ENCODE measurements around the gene NRG3.

The NRG3 gene

DNA sequence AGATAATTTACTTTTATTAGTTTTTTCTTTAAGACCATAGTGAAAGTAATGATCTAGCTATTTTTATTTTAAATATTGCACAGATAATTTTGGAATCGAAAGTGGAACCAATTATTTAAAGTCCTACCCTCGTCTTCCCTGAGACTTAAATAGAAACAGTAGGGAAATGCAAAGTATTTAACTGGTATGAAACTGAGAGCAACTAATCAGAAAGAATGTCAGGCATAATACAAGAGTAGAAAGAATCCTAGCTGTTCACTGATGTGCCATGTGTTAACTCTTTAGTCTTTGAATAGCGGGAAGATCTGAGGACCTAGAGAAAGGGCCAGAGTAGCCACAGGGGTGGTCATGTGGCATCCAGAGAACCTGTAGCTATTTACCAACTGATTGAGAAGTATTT is 630.0 kb downstream of the NRG3 start:
- no peak for DNase-seq
- Mint-ChIP-seq H3K4me1 (ENCODE audit: low read depth) (no peaks in the 10 kb centered on the region), H3K9me3 (peaks cover 4% of the 10 kb centered on the region), H3K4me3 (no peak overlapping the region), H3K27ac (no peak overlapping the region), H3K27me3 (no peaks in the 10 kb centered on the region), H3K36me3 (ENCODE audit: low read depth) (no peaks in the 10 kb centered on the region)

DNA sequence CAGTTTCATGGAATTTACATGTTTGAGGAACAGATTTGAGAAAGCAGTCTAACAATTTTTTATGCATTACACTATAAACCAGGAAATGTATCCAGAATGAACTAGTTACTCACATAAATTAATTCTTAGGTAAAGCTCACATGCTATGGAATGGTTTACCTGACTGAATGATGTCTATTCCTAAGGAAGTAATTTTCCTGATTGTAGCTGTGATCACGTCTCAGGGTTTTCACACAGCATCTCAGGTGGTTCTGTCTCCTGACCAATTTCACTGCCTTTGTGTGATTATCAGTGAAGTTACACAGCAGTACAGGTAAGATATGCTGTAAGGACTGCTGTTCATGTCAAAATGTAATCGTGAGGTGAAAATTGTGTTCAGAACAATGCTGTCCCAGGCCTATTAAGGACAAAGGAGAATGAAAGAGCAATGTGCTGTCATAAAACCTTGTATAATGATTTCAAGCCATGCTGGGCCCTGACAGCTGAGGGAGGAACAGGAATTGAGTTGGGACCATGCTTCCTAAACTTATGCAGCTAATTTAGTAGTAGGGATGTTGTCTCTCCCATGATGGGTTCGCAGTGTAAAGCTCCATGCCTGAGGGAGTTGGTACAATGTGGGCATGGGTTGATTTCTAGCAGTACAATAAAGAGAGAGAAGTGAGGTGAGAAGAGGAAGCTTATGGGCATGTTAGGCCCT is 631.8 kb downstream of the NRG3 start:
- Mint-ChIP-seq H3K27me3 (no peaks in the 10 kb centered on the region), H3K27ac (no peak overlapping the region), H3K4me1 (ENCODE audit: low read depth) (no peaks in the 10 kb centered on the region), H3K9me3 (peaks cover 6% of the 10 kb centered on the region), H3K4me3 (no peak overlapping the region), H3K36me3 (ENCODE audit: low read depth) (no peaks in the 10 kb centered on the region)
- no peak for DNase-seq

DNA sequence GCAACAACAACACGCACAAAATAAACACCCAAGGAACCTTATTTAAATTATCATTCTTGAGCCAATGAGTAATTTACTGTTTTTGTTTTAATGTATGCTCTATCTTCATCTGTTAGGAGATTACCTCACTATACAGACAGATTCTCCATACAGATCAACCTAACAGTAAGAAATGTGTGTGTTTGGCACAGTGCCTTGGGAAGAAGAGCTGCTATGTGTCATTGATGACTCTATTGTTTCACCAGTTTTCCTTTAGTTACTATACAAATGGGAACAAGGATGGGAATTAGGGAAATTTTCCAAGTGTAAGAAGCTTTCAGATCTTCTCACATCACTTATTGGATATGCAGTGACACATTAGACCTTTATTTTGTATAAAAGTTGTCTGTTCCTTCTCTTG is 640.3 kb downstream of the NRG3 start:
- H3K27ac Mint-ChIP-seq: no peak overlapping the region
- H3K27me3 Mint-ChIP-seq: no peaks in the 10 kb centered on the region
- H3K4me3 Mint-ChIP-seq: no peak overlapping the region
- H3K9me3 Mint-ChIP-seq: peaks cover 18% of the 10 kb centered on the region
- no peaks in the 10 kb centered on the region for H3K36me3 Mint-ChIP-seq (ENCODE audit: low read depth)
- H3K4me1 Mint-ChIP-seq (ENCODE audit: low read depth): no peaks in the 10 kb centered on the region
- DNase-seq: no peak

DNA sequence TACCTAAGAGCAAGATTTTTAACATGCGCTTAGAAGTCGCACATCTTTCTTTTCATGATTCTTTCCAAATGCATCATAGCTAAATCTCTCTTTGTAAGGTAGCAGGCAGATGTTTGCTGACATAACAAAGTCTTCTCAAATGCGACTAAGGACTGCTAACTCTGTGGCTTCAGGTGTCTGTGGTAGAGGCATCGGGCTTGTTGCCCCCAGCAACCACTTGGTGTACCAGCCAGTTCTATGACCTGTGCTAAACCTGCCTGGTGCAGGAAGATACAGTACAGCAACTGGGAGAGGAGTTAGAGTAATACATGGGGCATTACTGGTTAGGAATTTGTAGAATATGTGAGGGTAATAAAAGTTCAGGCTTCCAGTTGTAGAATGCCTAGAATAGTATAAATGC is 654.1 kb downstream of the NRG3 start:
- Mint-ChIP-seq H3K27ac (no peak overlapping the region), H3K27me3 (no peaks in the 10 kb centered on the region), H3K36me3 (ENCODE audit: low read depth) (no peaks in the 10 kb centered on the region), H3K9me3 (peaks cover 2% of the 10 kb centered on the region), H3K4me3 (no peak overlapping the region), H3K4me1 (ENCODE audit: low read depth) (no peaks in the 10 kb centered on the region)
- no peak for DNase-seq

DNA sequence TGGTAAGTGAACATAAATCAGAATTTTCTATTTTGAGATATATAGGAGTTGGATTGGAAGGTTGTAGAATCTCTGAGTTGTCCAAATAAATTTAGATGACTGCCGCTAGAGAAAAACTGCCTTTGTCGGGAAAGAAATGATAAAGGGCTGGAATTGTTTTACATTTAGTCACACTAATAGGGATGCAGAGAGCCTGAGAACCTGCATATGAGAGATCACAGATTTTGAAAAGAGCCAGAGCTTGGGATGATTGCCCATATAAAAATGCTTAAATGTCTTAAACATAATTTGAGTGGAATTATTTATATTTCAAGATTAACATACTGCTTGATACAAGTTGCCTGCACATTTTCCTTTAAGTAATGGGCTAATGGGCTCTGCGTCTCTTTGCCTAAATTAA is 660.5 kb downstream of the NRG3 start:
- Mint-ChIP-seq H3K27ac (no peak overlapping the region), H3K4me1 (ENCODE audit: low read depth) (no peaks in the 10 kb centered on the region), H3K27me3 (no peaks in the 10 kb centered on the region), H3K9me3 (peaks cover 2% of the 10 kb centered on the region), H3K36me3 (ENCODE audit: low read depth) (no peaks in the 10 kb centered on the region), H3K4me3 (no peak overlapping the region)
- DNase-seq: no peak

DNA sequence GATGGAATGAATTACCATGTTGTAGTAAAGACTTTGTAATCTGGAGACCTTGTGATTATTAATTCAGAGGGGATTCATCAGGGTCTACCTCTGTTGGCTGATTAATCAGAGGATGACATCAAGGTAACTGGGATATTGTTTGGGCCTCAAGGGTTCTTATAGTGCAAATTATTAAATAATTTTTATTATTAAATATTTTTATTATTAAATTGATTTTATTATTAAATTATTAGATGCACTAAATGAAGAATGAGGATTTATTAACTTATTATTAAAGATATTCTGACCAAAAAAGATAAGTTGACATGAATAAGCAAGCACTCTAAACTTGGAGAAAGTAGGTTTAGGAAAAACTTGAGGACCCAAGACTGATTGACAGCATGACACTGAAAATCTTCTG is 661.7 kb downstream of the NRG3 start:
- no peaks in the 10 kb centered on the region for H3K4me1 Mint-ChIP-seq (ENCODE audit: low read depth)
- no peak for DNase-seq
- no peak overlapping the region for H3K27ac Mint-ChIP-seq
- H3K27me3 Mint-ChIP-seq: no peaks in the 10 kb centered on the region
- no peaks in the 10 kb centered on the region for H3K9me3 Mint-ChIP-seq
- H3K36me3 Mint-ChIP-seq (ENCODE audit: low read depth): no peaks in the 10 kb centered on the region
- no peak overlapping the region for H3K4me3 Mint-ChIP-seq

DNA sequence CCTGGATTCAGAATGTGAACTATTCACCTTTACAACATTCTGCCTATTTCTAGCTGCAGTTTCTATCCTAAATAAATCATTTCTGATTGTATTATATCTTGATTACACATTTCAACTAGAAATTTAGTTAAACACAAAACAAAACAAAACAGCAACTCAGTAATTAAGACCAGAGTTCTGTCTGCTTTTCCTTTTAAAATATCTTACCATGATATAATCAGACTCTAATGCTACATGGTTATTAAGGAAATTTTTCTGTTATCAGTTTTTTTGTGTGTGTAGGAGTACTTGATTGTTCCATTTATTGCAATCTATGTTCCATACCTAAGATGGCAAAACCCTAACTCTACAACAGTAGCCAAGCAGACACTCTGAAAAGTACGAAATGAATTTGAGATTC is 663.3 kb downstream of the NRG3 start:
- Mint-ChIP-seq H3K36me3 (ENCODE audit: low read depth) (no peaks in the 10 kb centered on the region), H3K4me1 (ENCODE audit: low read depth) (no peaks in the 10 kb centered on the region), H3K27me3 (no peaks in the 10 kb centered on the region), H3K4me3 (no peak overlapping the region), H3K9me3 (peaks cover 2% of the 10 kb centered on the region), H3K27ac (no peak overlapping the region)
- DNase-seq: no peak

DNA sequence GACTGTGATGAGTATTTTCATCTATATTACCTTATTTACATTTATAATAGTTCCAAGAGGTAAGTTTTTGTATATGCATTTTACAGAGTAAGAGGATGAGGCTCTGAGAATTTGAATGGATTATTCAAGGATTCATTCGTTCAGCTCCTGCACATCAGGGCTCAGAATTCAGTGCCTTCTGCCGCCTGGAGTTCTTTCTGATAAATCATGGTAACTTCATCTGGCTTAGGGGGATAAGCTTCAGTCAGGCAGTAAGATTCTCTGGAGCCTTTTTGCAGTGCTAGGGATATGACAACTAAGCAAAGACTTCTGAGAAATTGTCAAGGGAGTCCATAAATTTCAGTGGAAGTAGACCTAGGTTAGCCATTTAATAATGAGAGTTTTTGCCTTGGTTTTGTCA is 668.6 kb downstream of the NRG3 start:
- Mint-ChIP-seq H3K4me3 (no peak overlapping the region), H3K27ac (no peak overlapping the region), H3K9me3 (peaks cover 12% of the 10 kb centered on the region), H3K27me3 (no peaks in the 10 kb centered on the region), H3K36me3 (ENCODE audit: low read depth) (no peaks in the 10 kb centered on the region), H3K4me1 (ENCODE audit: low read depth) (no peaks in the 10 kb centered on the region)
- DNase-seq: no peak

DNA sequence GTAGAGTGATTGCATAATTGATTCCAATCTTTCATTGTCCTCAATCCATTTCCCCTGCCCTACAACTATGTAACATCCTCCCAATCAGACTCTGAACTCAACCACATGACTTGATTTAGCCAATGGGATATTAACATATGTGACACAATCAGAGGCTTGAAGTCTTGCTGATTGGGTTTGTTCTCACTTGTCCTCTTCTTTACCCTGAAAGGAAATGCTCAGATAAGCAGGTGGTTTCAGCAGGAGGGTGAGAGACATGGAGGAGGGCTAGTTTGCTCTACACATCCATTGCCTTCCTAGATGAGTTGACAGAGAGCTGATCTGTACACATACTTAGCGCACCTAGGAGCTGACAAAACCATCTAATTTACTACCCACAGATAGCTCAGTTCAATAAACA is 669.4 kb downstream of the NRG3 start:
- Mint-ChIP-seq H3K4me3 (no peak overlapping the region), H3K36me3 (ENCODE audit: low read depth) (no peaks in the 10 kb centered on the region), H3K27ac (no peak overlapping the region), H3K4me1 (ENCODE audit: low read depth) (no peaks in the 10 kb centered on the region), H3K27me3 (no peaks in the 10 kb centered on the region), H3K9me3 (peaks cover 12% of the 10 kb centered on the region)
- DNase-seq: no peak

DNA sequence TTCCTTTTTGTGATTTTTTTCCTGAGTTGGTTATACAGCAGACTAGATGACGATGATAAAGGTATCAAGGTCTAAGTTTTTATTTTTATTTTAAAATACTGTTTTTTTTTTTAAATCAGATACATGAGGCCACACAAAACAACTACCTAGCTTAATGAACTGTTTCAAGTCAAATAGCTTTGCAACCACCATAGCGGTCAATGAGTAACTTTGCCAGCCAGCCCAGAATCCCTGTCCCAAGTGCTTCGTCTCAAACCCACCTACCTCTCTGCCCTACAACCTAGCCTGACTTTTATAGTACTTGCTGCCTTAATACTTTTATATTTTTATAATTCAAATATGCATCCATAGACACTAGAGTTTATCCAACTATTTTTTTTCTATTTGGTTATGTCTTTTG is 676.5 kb downstream of the NRG3 start:
- no peak overlapping the region for H3K27ac Mint-ChIP-seq
- H3K4me3 Mint-ChIP-seq: no peak overlapping the region
- peaks cover 8% of the 10 kb centered on the region for H3K9me3 Mint-ChIP-seq
- H3K36me3 Mint-ChIP-seq (ENCODE audit: low read depth): no peaks in the 10 kb centered on the region
- no peak for DNase-seq
- no peaks in the 10 kb centered on the region for H3K4me1 Mint-ChIP-seq (ENCODE audit: low read depth)
- H3K27me3 Mint-ChIP-seq: no peaks in the 10 kb centered on the region

DNA sequence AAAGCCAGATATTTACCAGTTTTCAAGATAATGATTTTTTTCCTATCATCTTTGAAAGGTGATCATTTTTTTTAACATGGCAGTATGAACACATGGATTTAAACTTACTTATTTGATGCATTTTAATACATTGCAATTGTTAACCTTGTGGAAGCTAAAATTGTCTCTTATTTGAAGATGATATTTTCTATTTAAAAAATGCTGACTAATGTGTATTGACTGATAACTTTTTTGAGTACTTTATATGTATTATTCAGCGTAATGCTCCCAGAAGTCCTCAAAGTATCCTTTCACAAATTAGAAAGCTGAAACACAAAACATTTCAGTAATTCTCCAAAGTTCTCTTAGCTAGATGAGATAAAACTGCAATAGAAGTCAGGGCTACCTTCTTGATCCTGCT is 677.3 kb downstream of the NRG3 start:
- H3K27me3 Mint-ChIP-seq: no peaks in the 10 kb centered on the region
- H3K4me1 Mint-ChIP-seq (ENCODE audit: low read depth): no peaks in the 10 kb centered on the region
- H3K27ac Mint-ChIP-seq: no peak overlapping the region
- DNase-seq: no peak
- H3K36me3 Mint-ChIP-seq (ENCODE audit: low read depth): no peaks in the 10 kb centered on the region
- no peak overlapping the region for H3K4me3 Mint-ChIP-seq
- H3K9me3 Mint-ChIP-seq: peaks cover 8% of the 10 kb centered on the region

DNA sequence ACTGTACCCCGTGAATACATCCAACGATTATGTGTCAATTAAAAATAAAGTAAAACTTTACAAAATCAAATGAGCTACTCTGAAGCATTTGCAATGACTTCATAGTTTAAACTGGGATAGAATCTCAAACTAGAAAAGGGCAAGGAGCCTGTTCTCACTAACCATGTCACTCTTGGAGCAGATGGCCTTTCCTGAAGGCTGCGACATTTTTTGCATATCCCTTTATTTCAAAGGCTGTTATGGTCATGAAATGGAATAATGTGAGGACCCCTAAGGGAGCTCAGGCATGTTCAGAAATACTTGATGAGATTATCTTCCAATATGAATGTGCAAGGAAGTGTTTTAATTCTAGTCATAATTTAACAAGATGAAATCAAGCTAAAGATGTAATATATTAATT is 679.4 kb downstream of the NRG3 start:
- H3K4me1 Mint-ChIP-seq (ENCODE audit: low read depth): no peaks in the 10 kb centered on the region
- H3K4me3 Mint-ChIP-seq: no peak overlapping the region
- H3K27me3 Mint-ChIP-seq: no peaks in the 10 kb centered on the region
- H3K27ac Mint-ChIP-seq: no peak overlapping the region
- H3K9me3 Mint-ChIP-seq: peaks cover 9% of the 10 kb centered on the region
- no peak for DNase-seq
- no peaks in the 10 kb centered on the region for H3K36me3 Mint-ChIP-seq (ENCODE audit: low read depth)

DNA sequence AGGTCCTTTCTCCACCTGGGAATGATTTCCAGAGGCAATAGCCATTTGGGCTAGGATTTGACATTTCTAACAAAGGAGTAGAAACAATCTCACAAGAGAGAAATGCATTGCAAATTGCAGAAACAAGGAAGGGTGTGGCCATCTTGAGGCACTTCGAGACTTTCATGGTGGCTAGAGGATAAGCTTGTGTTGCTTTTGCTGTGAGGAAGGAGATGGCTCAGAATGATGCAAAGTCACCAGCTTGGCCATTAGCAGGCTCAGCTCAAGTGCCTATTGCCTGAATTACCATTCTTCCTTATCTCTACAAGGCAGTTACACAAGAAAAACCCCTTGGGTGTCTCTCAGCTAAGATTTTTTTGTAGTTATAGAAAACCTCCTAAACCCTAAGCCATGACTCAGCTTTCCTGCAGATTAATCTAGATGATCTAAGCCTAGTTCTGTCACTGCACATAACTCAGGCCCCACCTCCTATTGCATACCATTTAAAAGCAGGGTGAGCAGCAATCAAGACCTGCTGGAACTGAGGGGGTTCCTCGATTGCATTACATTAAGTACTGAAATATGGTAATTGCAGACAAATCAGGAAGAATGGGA is 683.1 kb downstream of the NRG3 start:
- Mint-ChIP-seq H3K4me1 (ENCODE audit: low read depth) (no peaks in the 10 kb centered on the region), H3K4me3 (no peak overlapping the region), H3K9me3 (peaks cover 6% of the 10 kb centered on the region), H3K27me3 (no peaks in the 10 kb centered on the region), H3K27ac (no peak overlapping the region), H3K36me3 (ENCODE audit: low read depth) (no peaks in the 10 kb centered on the region)
- DNase-seq: no peak

DNA sequence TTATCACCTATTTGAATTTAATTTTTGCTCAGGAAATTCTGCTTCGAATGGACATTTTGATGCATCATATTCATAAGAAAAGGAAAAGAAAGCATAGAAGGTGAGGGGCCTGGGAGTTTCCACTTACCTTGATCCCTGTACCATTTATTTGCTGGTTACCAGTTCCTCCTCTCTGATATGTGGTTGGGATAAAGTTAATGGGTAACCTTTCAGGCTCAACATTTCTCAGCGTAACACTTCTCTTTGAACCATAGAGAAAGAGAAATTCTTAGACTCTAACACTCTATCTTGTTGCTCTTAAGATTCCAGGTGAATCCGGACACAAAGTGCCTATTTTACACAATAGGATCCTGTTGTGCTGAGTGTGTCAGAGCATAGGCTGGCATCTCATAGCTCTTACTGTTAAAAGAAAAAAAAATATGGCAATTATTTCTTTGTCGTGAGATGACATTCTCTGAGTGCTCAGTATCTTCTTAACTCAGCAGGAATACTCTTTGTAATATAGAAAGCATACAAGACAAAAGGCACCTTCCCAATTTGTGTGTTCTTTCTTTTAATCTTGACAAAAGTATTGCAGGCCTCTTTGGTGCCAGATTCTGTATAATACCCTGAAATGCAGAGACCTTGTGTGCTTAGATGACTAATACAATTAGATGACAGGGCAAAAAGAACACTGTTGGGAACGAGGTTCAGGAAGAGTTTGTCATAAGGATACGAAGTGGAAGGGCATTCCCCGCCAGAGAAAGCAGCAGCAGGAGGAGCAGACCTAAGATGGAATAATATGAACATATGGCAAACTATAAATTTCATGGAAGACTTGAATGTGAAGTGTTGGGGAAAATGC is 689.6 kb downstream of the NRG3 start:
- no peaks in the 10 kb centered on the region for H3K27me3 Mint-ChIP-seq
- H3K27ac Mint-ChIP-seq: no peak overlapping the region
- H3K9me3 Mint-ChIP-seq: peaks cover 4% of the 10 kb centered on the region
- H3K36me3 Mint-ChIP-seq (ENCODE audit: low read depth): no peaks in the 10 kb centered on the region
- DNase-seq: no peak
- H3K4me3 Mint-ChIP-seq: no peak overlapping the region
- H3K4me1 Mint-ChIP-seq (ENCODE audit: low read depth): no peaks in the 10 kb centered on the region

DNA sequence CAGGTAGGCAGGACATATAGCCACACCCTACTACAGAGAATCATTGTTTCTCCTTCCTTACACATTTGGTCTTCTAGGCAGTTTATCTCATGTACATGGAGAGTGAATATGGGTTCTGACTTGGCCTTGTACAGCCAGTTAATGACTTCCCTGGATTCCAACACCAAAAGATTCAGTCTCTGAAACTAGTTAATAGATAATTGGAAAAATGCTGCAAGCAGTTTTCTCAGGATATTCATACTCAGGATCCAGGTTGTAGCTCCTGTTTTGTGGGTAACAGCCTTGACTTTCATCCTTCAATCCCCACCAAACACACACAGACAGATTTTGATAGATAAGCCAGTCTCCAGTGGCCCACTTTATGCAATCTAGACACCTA is 690.2 kb downstream of the NRG3 start:
- no peaks in the 10 kb centered on the region for H3K27me3 Mint-ChIP-seq
- no peak overlapping the region for H3K4me3 Mint-ChIP-seq
- H3K9me3 Mint-ChIP-seq: peaks cover 5% of the 10 kb centered on the region
- no peak for DNase-seq
- no peaks in the 10 kb centered on the region for H3K4me1 Mint-ChIP-seq (ENCODE audit: low read depth)
- no peak overlapping the region for H3K27ac Mint-ChIP-seq
- no peaks in the 10 kb centered on the region for H3K36me3 Mint-ChIP-seq (ENCODE audit: low read depth)
